GM18511 (cell line): ENCODE data around the gene HYOU1.
"Not testable (repeated sequence)": the region's sequence is repeated elsewhere in the genome, so short reads cannot be mapped to it uniquely, and the experiment has no call there.

Experiments
- ATAC-seq: cut with Tn5 transposase; IDR thresholded peaks from one replicate; pipeline ENCODE4 v1.9.1; 2021; ENCODE audit warnings: mild to moderate bottlenecking, moderate library complexity; ENCODE audit not compliant: unreplicated experiment

Gene HYOU1

DNA sequence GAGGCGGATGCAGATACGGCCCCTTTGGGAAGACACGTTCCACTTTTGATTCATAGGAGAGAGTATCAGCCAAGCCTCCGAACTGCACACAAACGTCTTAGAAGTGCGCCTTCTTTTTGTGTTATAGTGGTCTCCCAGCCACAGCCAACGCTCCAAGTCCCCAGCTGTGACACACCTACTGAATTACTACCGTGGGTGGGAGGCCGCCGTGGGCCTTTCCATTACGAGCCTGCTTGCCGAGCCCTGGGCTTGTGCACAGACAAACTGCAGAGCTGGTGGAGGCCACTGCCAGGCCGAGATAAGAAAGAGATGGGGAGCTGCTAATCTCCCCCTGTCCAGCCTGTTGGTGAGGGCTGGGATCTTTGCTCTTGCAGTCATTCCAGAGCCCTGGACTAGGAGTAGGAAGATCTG is 28.4 kb upstream of the HYOU1 start:
- ATAC-seq = peak; percentile 28

DNA sequence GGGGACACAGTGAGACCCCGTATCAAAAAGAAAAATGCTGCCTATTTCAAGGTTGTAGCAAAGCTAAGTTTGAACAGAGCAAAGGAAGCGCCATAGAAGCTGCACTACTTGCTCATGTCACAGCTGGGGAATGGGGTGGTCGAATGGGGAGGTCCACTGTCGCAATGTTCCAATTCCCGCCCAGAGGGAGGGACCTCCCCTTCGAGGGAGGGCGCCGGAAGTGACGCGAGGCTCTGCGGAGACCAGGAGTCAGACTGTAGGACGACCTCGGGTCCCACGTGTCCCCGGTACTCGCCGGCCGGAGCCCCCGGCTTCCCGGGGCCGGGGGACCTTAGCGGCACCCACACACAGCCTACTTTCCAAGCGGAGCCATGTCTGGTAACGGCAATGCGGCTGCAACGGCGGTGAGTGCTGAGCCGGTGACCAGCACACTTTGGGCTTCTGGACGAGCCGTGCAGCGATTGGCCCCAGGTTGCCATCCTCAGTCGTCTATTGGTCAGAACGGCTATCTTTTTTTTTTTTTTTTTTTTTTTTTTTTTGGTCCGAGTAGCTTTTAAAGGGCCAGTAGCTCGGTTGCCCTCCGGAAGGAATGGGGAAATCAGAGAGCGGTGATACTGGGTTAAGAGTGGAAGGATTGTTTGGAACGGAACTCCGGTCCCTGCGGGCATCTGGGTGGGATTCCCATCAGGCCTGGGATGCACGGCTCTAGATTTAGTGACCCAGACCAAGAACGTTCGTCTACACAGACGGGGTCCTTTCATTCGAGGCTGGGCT is 27.8 kb upstream of the HYOU1 start, which contains the start of gene HMBS:
TSS of gene HMBS (plus strand) at position 219 of the 774 bp plus-strand sequence. CDS start at position 372, 153 bp downstream.
- peak; percentile 90 for ATAC-seq

- ATAC-seq = no peak
Observed at GRCh38 chr11:119081682-119082260, 24.8 kb upstream of the HYOU1 start.

DNA sequence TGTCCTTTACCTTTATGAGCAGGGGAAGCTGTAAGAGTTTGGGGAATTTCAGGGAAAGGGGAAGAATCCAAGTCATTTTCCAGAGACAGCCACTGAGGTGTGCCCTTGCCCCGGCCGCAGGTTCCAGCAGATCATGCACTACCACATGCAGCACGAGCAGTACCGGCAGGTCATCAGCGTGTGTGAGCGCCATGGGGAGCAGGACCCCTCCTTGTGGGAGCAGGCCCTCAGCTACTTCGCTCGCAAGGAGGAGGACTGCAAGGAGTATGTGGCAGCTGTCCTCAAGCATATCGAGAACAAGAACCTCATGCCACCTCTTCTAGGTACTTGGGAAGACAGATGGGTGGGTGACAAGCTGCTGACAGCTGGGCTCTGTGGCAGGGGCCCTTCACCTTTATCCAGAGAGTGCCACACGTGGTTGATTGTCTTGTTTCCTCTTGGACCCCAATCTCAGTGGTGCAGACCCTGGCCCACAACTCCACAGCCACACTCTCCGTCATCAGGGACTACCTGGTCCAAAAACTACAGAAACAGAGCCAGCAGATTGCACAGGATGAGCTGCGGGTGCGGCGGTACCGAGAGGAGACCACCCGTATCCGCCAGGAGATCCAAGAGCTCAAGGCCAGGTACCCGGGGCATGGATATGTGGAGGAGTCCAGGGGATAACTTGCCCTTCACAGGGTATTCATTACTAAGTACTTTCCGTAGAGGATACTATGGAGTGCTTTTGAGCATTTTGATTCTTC is 21.8 kb upstream of the HYOU1 start:
- no peak for ATAC-seq

- ATAC-seq = no peak
Observed at GRCh38 chr11:119077839-119078238, 20.8 kb upstream of the HYOU1 start.

GRCh38 chr11:119067371-119068222 is 10.6 kb upstream of the HYOU1 start, which contains the start of gene VPS11:
Gene VPS11, plus strand, starts transcription at chr11:119067818. Its CDS starts 6 bp downstream, at chr11:119067824.
- peak; percentile 91 for ATAC-seq

- no peak for ATAC-seq
Observed at GRCh38 chr11:119065369-119065768, 8.4 kb upstream of the HYOU1 start.

DNA sequence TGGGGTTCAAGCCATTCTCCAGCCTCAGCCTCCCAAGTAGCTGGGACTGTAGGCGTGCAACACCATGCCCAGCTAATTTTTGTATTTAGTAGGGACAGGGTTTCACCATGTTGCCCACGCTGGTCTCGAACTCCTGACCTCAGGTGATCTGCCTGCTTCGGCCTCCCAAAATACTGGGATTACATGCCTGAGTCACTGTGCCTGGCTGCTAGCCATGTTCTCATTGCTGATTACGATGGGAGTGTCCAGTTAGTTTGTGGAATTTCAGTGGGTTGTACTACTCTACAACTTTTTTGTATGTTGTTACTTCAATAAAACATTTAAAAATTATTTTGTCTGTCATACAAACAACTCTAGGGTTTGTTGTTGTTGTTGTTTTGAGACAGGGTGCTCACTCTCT is 5.8 kb upstream of the HYOU1 start:
- ATAC-seq = no peak

DNA sequence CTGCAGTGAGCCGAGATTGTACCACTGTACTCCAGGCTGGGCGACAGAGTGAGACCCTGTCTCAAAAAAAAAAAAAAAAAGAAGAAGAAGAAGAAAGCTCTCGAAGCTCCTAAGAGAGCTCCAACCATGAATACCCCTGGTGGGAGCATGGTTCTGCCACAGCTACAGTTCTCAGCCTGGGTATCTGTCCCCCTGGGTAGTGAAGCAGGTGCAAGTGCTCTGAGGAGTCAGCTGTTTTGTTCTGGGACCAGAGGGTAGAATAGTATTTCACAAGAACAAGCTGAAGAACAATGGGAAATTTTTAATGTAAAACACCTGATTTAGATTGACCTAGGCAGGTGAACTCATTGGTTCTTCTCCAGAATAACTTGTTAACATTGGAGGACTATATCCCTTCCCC is 4.3 kb upstream of the HYOU1 start:
- ATAC-seq = no peak

DNA sequence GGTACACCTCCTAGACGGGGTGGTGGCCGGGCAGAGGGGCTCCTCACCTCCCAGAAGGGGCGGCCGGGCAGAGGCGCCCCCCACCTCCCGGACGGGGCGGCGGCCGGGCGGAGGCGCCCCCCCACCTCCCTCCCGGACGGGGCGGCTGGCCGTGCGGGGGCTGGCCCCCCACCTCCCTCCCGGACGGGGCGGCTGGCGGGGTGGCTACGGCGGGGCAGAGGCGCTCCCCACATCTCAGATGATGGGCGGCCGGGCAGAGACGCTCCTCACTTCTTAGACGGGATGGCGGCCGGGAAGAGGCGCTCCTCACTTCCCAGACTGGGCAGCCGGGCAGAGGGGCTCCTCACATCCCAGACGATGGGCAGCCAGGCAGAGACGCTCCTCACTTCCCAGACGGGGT is 2.1 kb upstream of the HYOU1 start:
- not testable (repeated sequence) for ATAC-seq

DNA sequence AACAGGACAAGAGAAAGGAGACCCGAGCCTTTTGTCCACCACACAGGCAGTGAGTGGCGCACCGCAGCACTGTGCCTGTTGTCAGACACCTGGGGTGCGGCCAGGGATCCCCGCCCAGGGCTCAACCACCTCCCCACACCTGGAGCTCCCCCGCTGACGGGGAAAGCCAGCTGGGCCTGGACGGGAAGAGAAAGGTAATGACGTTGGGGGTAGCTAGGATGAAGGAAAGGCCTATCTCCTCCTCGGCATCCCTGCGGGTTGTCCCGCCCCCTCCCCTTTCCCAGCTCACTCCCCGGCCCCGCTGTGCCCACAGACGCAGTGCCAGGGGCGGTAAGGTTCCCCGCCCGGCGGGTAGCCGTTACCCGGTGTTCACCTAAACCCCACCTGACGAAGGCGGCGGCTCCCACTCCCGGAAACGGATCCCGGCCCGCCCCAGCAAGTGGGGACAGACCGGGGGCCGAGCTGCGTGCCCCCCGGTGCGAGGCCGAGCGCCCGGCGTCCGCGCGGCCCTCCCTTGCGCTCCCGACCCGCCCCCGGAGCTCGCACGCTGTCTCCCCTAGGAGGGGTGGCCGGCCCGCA is 495 bp downstream of the HYOU1 start:
- peak; percentile 19 for ATAC-seq

GRCh38 chr11:119055901-119056300 is 1.1 kb downstream of the HYOU1 start:
- no peak for ATAC-seq

GRCh38 chr11:119054418-119054817 is 2.6 kb downstream of the HYOU1 start:
- ATAC-seq = no peak

DNA sequence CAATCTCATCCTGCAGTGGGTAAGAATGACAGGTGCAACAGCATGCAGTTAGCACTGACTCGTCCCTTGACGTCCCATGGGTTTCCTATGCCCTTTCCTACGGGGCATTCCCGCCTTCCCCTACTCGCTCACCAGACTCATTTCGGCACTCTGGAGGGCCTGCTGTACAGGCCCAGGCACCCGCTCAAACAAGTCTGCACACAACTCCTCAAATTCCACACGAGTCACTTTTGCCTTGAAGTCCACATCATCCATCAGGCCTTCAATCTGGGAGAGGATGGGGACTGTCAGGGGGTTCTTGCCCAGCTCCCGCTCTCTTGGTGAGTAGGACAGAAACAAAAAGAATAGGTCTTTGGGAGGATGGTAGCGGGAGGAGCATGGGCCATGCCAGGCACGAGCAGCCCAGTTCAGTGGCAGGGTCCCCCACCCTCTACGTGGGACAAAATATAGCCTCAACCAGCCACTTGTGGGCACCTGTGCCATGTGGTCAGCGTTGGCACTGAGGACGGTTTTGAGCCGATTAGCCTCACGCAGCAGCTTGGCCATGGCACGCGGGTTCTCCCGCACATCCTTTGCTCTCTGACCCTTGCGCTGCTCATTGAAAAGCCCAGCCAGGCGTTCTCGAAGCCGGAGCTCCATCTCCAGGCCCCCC is 4.7 kb downstream of the HYOU1 start:
- no peak for ATAC-seq

DNA sequence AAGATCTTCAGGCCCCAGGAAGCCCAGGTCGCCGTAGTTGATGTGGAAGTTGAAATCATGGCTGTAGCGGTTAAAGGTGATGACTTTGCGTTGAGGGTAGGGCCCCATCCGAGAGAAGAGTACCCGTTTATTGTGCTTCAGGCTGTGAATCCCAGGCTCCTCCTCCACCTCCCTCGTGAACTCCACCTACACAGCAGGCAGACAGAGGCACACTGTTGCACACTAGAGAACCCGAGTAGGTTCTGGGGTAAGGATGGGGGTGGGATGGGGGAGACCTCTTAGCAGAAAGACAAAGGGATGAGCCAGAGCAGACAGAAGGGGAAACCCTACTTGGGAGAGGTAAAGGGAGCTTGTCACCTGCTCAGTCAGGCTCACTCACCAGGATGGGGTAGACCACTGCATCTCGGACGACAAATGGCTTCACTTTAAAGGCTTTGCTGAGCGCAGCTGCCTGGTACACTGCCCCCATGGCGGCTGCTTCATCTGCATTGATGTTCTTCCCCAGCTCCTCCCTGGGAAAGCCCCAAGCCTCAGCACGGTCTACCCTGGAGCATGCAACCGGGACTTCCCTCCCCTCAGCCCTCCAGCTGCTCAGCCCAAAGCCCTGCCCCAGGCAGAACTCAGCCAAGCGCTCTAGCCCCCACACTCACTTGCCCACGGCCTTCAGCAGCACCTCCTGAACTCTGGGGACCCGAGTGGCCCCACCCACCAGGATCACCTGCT is 5.4 kb downstream of the HYOU1 start:
- peak; percentile 72 for ATAC-seq

GRCh38 chr11:119049081-119049480 is 7.9 kb downstream of the HYOU1 start:
- no peak for ATAC-seq

DNA sequence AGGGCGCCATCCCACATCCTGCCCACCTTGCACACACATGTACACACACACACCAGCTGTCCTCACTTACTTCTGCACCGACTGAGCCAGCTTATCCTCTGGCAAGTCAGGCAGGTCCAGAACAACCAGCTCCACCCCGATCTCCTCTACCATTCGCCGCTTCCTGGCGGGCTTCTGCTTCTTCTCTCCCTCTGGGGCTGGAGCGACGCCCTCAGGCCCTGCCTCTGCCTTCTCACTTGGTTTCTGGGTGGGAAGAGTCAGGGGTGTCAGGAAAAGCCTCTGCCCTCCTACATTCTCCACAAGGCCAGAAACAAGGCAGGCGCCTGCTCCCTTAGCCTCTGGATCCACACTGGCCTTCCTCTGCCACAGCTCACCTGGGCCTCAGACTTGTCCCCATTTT is 8.4 kb downstream of the HYOU1 start:
- ATAC-seq = no peak

DNA sequence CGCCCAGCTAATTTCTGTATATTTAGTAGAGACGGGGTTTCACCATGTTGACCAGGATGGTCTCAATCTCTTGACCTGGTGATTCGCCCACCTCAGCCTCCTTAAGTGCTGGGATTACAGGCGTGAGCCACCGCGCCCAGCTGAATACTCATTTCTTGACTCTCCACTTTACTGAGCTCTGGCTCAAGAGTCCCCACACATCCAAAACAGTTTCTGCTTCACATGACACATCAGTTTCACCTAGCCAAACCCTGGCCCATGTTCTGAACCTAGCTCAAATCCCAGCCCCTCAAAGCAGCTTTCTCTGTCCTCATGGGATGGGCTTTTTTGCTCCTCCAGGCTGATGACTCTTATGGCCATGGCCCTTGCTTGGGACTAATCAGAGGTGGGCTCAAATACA is 9.8 kb downstream of the HYOU1 start:
- no peak for ATAC-seq

GRCh38 chr11:119046489-119046888 is 10.5 kb downstream of the HYOU1 start:
- ATAC-seq = no peak
